K562 (cell line): Measurements from ENCODE around the gene UNC80.

Experiments
- BRD4 ChIP-seq: fragments of 200-600 bp; sonication (generic); IDR thresholded peaks from 2 replicates; pipeline ENCODE4 v1.6.1; 2017; ENCODE audit warnings: inconsistent platforms
- EP300 ChIP-seq: IDR thresholded peaks from 2 replicates; pipeline ENCODE4 v1.6.1; 2012; ENCODE audit warnings: low read length, improper control_type of control experiment
- ESRRA ChIP-seq: fragments of 450-650 bp; IDR thresholded peaks from 2 replicates; pipeline ENCODE4 v1.6.1; 2014; ENCODE audit warnings: low read depth, mild to moderate bottlenecking, moderate library complexity, borderline replicate concordance
- RBM22 ChIP-seq: fragments of 200-400 bp; formaldehyde crosslinking; IDR thresholded peaks from 2 replicates; pipeline ENCODE4 v1.6.1; 2018; ENCODE audit warnings: low read length, low read depth; ENCODE audit not compliant: poor library complexity, severe bottlenecking
- SIN3A ChIP-seq, 2 experiments: fragments of 150-350 bp in 1 of 2; IDR thresholded peaks; 2 replicates each; pipeline ENCODE4 v1.6.1; 2011 to 2016; ENCODE audit warnings: borderline replicate concordance in 2 of 2, low read depth in 2 of 2, low read length in 2 of 2, mild to moderate bottlenecking in 2 of 2, moderate library complexity in 2 of 2; ENCODE audit not compliant: control insufficient read depth in 1 of 2
- ZNF184 ChIP-seq: sonication (generic); formaldehyde crosslinking; IDR thresholded peaks from 2 replicates; pipeline ENCODE4 v1.5.0; 2020; ENCODE audit warnings: missing genetic modification reagents
- TF ChIP-seq, protein P1 (sequence below): fragments of 250-450 bp; sonication (Bioruptor Pico); IDR thresholded peaks from 2 replicates; pipeline ENCODE4 v1.8.0; 2021; ENCODE audit warnings: mild to moderate bottlenecking, moderate library complexity
- TF ChIP-seq, protein P2 (sequence below), 3 experiments: IDR thresholded peaks in 2 of 3; conservative IDR thresholded peaks in 1 of 3; 2 replicates each; pipeline ENCODE4 v1.5.1; 2011 to 2012; ENCODE audit warnings: low read length in 3 of 3, mild to moderate bottlenecking in 3 of 3, control low read depth in 2 of 3, improper control_type of control experiment in 1 of 3, inconsistent platforms in 1 of 3, low read depth in 1 of 3, mixed read lengths in 1 of 3, moderate library complexity in 1 of 3; ENCODE audit not compliant: insufficient read depth in 2 of 3

DNA sequence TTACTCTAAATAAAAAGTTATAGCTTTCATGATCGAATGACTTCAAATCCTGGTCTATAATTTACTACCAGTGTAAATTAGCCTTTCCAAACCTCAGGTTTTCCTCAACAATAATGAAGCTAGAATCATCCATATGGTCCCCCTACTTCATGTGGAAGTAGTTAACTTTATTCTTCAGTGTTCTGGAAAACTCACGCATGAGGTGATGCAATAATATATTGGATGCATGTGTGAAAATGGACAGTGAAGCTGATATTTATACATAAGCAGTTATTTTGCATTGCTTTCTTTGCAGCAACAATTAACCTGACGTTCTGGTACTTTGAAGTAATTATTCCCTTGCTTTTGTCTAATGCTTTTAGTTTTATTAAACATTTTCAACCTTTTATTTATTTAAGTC, 18.6 kb upstream of the UNC80 start:
- TF ChIP-seq EP300 = no peak
- no peak for TF ChIP-seq ESRRA
- TF ChIP-seq ZNF184 = no peak
- TF ChIP-seq, protein P1, sequence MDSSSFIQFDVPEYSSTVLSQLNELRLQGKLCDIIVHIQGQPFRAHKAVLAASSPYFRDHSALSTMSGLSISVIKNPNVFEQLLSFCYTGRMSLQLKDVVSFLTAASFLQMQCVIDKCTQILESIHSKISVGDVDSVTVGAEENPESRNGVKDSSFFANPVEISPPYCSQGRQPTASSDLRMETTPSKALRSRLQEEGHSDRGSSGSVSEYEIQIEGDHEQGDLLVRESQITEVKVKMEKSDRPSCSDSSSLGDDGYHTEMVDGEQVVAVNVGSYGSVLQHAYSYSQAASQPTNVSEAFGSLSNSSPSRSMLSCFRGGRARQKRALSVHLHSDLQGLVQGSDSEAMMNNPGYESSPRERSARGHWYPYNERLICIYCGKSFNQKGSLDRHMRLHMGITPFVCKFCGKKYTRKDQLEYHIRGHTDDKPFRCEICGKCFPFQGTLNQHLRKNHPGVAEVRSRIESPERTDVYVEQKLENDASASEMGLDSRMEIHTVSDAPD (CRISPR knock-in tag) = no peak
- TF ChIP-seq, protein P2, sequence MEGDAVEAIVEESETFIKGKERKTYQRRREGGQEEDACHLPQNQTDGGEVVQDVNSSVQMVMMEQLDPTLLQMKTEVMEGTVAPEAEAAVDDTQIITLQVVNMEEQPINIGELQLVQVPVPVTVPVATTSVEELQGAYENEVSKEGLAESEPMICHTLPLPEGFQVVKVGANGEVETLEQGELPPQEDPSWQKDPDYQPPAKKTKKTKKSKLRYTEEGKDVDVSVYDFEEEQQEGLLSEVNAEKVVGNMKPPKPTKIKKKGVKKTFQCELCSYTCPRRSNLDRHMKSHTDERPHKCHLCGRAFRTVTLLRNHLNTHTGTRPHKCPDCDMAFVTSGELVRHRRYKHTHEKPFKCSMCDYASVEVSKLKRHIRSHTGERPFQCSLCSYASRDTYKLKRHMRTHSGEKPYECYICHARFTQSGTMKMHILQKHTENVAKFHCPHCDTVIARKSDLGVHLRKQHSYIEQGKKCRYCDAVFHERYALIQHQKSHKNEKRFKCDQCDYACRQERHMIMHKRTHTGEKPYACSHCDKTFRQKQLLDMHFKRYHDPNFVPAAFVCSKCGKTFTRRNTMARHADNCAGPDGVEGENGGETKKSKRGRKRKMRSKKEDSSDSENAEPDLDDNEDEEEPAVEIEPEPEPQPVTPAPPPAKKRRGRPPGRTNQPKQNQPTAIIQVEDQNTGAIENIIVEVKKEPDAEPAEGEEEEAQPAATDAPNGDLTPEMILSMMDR (IDR thresholded peaks at IDR 0.05 in 2 of 3, conservative IDR thresholded peaks at IDR 0.05 in 1 of 3; ENCODE audit: insufficient read depth in 2 of 3, low read depth in 1 of 3, low read length in 3 of 3) = no peak
- no peak for TF ChIP-seq RBM22
- no peak for TF ChIP-seq SIN3A (IDR thresholded peaks at IDR 0.05; ENCODE audit: borderline replicate concordance in 2 of 2, control insufficient read depth in 1 of 2, low read depth in 2 of 2, low read length in 2 of 2)
- no peak for TF ChIP-seq BRD4
